Body of pancreas (tissue), 4 donors: ENCODE results near the gene ATP1A2.

Experiments
- POLR2A ChIP-seq, 3 donors: fragments of 450-650 bp; IDR thresholded peaks; one replicate each; pipeline ENCODE4 v1.6.1; 2016; ENCODE audit warnings: antibody characterized with exemption in 3 of 3, mild to moderate bottlenecking in 2 of 3
- TF ChIP-seq, protein P1 (sequence below), 7 experiments: fragments of 450-650 bp in 4 of 7; fragments of 200-600 bp in 3 of 7; sonication (generic) in 3 of 7; IDR thresholded peaks; one replicate each; pipeline ENCODE4 v1.5.1; 2016 to 2019; ENCODE audit warnings: antibody characterized with exemption in 7 of 7

DNA sequence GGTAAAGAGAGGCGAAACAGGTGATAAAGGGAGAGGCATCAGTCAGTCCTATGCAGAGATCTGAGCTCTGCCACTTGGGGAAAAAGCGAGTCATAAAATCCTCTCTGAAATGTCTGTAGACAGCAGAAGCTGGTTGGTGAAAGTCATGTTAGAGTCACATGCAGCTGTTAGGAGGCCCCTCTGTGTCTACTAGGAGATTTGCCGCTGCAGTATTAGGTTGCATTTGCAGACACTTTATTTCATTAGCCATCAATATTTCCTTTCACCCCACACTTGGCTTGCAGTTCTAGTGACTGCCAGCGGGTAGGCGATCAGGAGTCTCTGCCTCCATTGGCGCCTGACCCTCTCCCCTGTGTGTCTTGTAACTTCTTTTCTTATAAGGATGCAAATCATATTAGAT, 52.0 kb downstream of the ATP1A2 start:
- TF ChIP-seq, protein P1, sequence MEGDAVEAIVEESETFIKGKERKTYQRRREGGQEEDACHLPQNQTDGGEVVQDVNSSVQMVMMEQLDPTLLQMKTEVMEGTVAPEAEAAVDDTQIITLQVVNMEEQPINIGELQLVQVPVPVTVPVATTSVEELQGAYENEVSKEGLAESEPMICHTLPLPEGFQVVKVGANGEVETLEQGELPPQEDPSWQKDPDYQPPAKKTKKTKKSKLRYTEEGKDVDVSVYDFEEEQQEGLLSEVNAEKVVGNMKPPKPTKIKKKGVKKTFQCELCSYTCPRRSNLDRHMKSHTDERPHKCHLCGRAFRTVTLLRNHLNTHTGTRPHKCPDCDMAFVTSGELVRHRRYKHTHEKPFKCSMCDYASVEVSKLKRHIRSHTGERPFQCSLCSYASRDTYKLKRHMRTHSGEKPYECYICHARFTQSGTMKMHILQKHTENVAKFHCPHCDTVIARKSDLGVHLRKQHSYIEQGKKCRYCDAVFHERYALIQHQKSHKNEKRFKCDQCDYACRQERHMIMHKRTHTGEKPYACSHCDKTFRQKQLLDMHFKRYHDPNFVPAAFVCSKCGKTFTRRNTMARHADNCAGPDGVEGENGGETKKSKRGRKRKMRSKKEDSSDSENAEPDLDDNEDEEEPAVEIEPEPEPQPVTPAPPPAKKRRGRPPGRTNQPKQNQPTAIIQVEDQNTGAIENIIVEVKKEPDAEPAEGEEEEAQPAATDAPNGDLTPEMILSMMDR (IDR thresholded peaks at IDR 0.05), result no peak
- TF ChIP-seq POLR2A (IDR thresholded peaks at IDR 0.05), result no peak
